Muscle of back (tissue), 13 donors: ENCODE data around the gene PXK. TPM values are rescaled to one million over a fixed set of nuclear protein-coding genes. Genes with fewer than 3 reads are reported as not detected.
"Not testable (repeated sequence)": the region's sequence is repeated elsewhere in the genome, so short reads cannot be mapped to it uniquely, and the experiment has no call there.

Experiments
- DNase-seq, 3 donors: peaks; one replicate each; pipeline versions ENCODE4 v3.0.0 to v3.0.0-alpha.2; 2013
- long read RNA-seq, 9 donors: transcript quantifications; one replicate each; lab custom pipeline, GENCODE V29; 2026
- polyA plus RNA-seq, 10 donors: library from polyadenylated mRNA; unstranded; fragments of 120-200 nt; gene quantifications; one replicate each; pipeline ENCODE4 v1.2.1, GENCODE V29; 2013; ENCODE audit not compliant: insufficient read length in 10 of 10

Gene PXK
- polyA plus RNA-seq, result 10 to 100 TPM; 14.2 to 29.3 (median 20.2) TPM
- long read RNA-seq, donor 1, partial matches to known transcripts, result 0 of 1 reads
- long read RNA-seq, donor 1, other reads (novel, unspliced or antisense), result 0 of 1 reads
- long read RNA-seq, donor 2, partial matches to known transcripts, result 0 of 1 reads
- long read RNA-seq, donor 2, other reads (novel, unspliced or antisense), result 0 of 1 reads
- long read RNA-seq, donor 3, result 0 reads
- long read RNA-seq, donor 4, partial matches to known transcripts, result 74 of 140 reads
- long read RNA-seq, donor 4, other reads (novel, unspliced or antisense), result 65 of 140 reads
- long read RNA-seq, donor 5, result 0 reads
- long read RNA-seq, donor 6, result 0 reads
- long read RNA-seq, donor 7, partial matches to known transcripts, result 0 of 3 reads
- long read RNA-seq, donor 7, other reads (novel, unspliced or antisense), result 0 of 3 reads
- long read RNA-seq, donor 8, result 0 reads
- long read RNA-seq, donor 9, result 0 reads

- peak; percentile 80 to 95 (median 85) for DNase-seq
These were observed at the start of gene PXK for GRCh38 chr3:58332575-58333188. PXK (plus strand) TSS chr3:58332892; CDS start chr3:58332989, 97 bp downstream.

GRCh38 chr3:58285334-58285733 is 47.4 kb upstream of the PXK start:
- DNase-seq, result no peak

GRCh38 chr3:58287354-58287753 is 45.3 kb upstream of the PXK start:
- no peak for DNase-seq

- peak; percentile 52 to 59 (median 54) for DNase-seq
These were observed 44.5 kb upstream of the PXK start for GRCh38 chr3:58288011-58288728.

GRCh38 chr3:58288964-58289613 is 43.6 kb upstream of the PXK start:
- DNase-seq, result not testable (repeated sequence)

- not testable (repeated sequence) for DNase-seq
These were observed 42.2 kb upstream of the PXK start for GRCh38 chr3:58290446-58290845.

GRCh38 chr3:58291671-58292338 is 40.9 kb upstream of the PXK start:
- no peak for DNase-seq

GRCh38 chr3:58292866-58293265 is 39.8 kb upstream of the PXK start:
- no peak for DNase-seq

GRCh38 chr3:58293516-58293915 is 39.2 kb upstream of the PXK start:
- DNase-seq, result no peak

GRCh38 chr3:58296269-58296668 is 36.4 kb upstream of the PXK start:
- no peak for DNase-seq

- no peak for DNase-seq
These were observed 35.8 kb upstream of the PXK start for GRCh38 chr3:58296843-58297242.

- no peak for DNase-seq
These were observed 34.5 kb upstream of the PXK start for GRCh38 chr3:58298190-58298589.

GRCh38 chr3:58299075-58299474 is 33.6 kb upstream of the PXK start:
- no peak for DNase-seq

- peak in 2 of 3 donors; percentile 34 to 65 for DNase-seq
These were observed 32.7 kb upstream of the PXK start for GRCh38 chr3:58299839-58300516.

- peak; percentile 98 to 100 (median 100) for DNase-seq
These were observed 26.6 kb upstream of the PXK start, which contains the start of the genes HTD2 and RPP14 for GRCh38 chr3:58305882-58306711. HTD2 (plus strand) TSS chr3:58306520; CDS start chr3:58317614, 11,094 bp downstream. RPP14 (plus strand) TSS chr3:58306245; CDS start chr3:58310330, 4,085 bp downstream.

GRCh38 chr3:58307639-58308215 is 25.0 kb upstream of the PXK start:
- peak in 2 of 3 donors; percentile 54 to 67 for DNase-seq

GRCh38 chr3:58308728-58309127 is 24.0 kb upstream of the PXK start:
- peak in 1 of 3 donors; percentile 22 for DNase-seq

GRCh38 chr3:58317811-58318210 is 14.9 kb upstream of the PXK start:
- DNase-seq, result no peak

- no peak for DNase-seq
These were observed 10.9 kb upstream of the PXK start for GRCh38 chr3:58321791-58322190.
